ENCODE measurements around the gene PNPLA1.

The PNPLA1 gene

DNA sequence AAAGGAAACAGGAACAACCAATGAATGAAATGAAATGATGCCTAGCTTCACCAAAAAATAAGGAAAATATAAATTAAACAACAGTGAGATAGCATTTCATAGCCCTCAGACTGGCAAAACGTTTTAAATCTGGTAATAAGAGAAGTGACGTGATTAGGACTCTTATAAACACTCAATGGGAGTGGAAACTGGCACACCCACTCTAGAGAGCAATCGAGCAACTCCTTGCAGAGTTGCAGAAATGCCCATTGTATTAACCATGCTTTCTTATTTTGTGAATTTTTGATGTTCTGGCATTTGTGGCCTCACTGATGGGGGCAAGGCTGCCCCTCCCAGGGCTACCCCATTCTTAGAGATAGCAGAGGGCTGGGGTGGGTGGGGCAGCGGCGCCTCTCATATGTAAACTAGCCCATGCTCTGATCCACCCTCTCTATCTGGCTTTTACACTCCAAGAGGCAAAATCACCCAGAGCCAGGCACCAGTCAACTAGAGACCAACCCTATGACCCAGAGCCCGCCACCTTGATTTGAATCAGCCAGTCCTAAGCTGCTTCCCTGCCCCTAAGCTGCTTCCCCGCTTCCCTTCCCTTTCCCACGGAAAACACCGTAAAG is 6.4 kb upstream of the PNPLA1 start:
- Histone ChIP-seq H4K20me1 (ENCODE audit: insufficient read depth, low read length) (no peaks in the 10 kb centered on the region), H3F3A (ENCODE audit: insufficient read depth, low read length) (no peaks in the 10 kb centered on the region), H3K4me2 (ENCODE audit: low read depth, low read length) (no peak overlapping the region), H3K79me2 (ENCODE audit: low read length) (no peaks in the 10 kb centered on the region), H3K9ac (ENCODE audit: low read length) (no peak overlapping the region), H3K4me1 (ENCODE audit: low read length) (no peaks in the 10 kb centered on the region), H3K36me3 (replicated peaks; ENCODE audit: insufficient read depth, low read length) (no peaks in the 10 kb centered on the region), H3K9me2 (replicated peaks; ENCODE audit: insufficient read depth, low read length) (no peaks in the 10 kb centered on the region), H3K4me3 (ENCODE audit: low read length) (no peak overlapping the region), H2AFZ (ENCODE audit: low read length) (no peak overlapping the region), H3K27ac (ENCODE audit: low read length) (no peak overlapping the region), H3K27me3 (replicated peaks; ENCODE audit: insufficient read depth, low read length) (no peaks in the 10 kb centered on the region), H3K9me3 (replicated peaks; ENCODE audit: insufficient read depth, low read length) (no peaks in the 10 kb centered on the region)
- TF ChIP-seq, protein P1, sequence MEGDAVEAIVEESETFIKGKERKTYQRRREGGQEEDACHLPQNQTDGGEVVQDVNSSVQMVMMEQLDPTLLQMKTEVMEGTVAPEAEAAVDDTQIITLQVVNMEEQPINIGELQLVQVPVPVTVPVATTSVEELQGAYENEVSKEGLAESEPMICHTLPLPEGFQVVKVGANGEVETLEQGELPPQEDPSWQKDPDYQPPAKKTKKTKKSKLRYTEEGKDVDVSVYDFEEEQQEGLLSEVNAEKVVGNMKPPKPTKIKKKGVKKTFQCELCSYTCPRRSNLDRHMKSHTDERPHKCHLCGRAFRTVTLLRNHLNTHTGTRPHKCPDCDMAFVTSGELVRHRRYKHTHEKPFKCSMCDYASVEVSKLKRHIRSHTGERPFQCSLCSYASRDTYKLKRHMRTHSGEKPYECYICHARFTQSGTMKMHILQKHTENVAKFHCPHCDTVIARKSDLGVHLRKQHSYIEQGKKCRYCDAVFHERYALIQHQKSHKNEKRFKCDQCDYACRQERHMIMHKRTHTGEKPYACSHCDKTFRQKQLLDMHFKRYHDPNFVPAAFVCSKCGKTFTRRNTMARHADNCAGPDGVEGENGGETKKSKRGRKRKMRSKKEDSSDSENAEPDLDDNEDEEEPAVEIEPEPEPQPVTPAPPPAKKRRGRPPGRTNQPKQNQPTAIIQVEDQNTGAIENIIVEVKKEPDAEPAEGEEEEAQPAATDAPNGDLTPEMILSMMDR (IDR thresholded peaks at IDR 0.05; ENCODE audit: low read length), result no peak
- no peak for TF ChIP-seq EZH2 (optimal IDR thresholded peaks at IDR 0.05; ENCODE audit: low read depth, low read length)
- no peak for TF ChIP-seq EZH2phosphoT487 (IDR thresholded peaks at IDR 0.05; ENCODE audit: low read length)
- no peak for DNase-seq

GRCh38 chr6:36265744-36266143 is 4.1 kb upstream of the PNPLA1 start:
- no peak for DNase-seq
- H4K20me1 ChIP-seq (ENCODE audit: insufficient read depth, low read length), result no peaks in the 10 kb centered on the region
- no peak overlapping the region for H3K9ac ChIP-seq (ENCODE audit: low read length)
- no peak overlapping the region for H3K4me2 ChIP-seq (ENCODE audit: low read depth, low read length)
- no peaks in the 10 kb centered on the region for H3K79me2 ChIP-seq (ENCODE audit: low read length)
- no peak overlapping the region for H2AFZ ChIP-seq (ENCODE audit: low read length)
- TF ChIP-seq EZH2 (optimal IDR thresholded peaks at IDR 0.05; ENCODE audit: low read depth, low read length) (no peak), EZH2phosphoT487 (IDR thresholded peaks at IDR 0.05; ENCODE audit: low read length) (no peak)
- TF ChIP-seq, protein P1 (IDR thresholded peaks at IDR 0.05; ENCODE audit: low read length), result no peak
- H3K36me3 ChIP-seq (replicated peaks; ENCODE audit: insufficient read depth, low read length), result no peaks in the 10 kb centered on the region
- no peaks in the 10 kb centered on the region for H3K27me3 ChIP-seq (replicated peaks; ENCODE audit: insufficient read depth, low read length)
- no peaks in the 10 kb centered on the region for H3F3A ChIP-seq (ENCODE audit: insufficient read depth, low read length)
- no peaks in the 10 kb centered on the region for H3K9me2 ChIP-seq (replicated peaks; ENCODE audit: insufficient read depth, low read length)
- no peak overlapping the region for H3K4me3 ChIP-seq (ENCODE audit: low read length)
- H3K27ac ChIP-seq (ENCODE audit: low read length), result no peak overlapping the region
- no peaks in the 10 kb centered on the region for H3K4me1 ChIP-seq (ENCODE audit: low read length)
- H3K9me3 ChIP-seq (replicated peaks; ENCODE audit: insufficient read depth, low read length), result no peaks in the 10 kb centered on the region

DNA sequence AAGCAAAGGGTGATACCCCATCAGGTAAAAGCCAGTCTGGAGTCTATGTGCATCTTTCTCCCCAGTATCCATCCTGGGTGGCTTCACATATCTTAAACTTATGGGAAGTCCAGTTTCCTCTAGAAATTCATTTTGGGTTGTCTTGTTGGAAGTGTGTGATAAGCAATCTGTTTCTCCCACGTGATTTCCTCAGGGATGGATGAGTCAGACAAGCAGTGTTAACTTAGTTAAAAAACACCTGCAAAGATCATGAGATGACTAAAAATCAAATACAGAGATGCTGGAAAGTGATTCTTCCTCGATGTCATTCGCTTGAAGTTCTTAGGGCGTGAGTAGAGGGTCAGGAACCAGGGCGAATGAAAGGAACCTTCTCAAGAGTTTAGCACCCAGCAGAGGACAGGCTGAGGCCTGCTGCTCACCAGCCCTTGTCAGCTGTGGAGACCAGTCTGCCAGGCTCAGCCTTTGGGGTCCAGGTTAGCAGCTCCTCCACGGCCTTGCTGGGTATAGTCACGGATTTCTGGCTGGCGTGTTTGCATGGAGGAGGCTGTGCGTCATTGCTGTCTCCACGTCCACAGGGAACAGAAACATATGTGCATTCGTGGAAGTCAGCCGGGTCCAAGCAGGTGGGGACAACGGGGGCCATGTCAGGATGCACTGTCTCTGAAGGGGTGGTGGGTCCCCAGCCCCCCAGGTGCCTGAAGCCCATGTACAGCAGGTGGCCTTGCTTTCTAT is 2.8 kb upstream of the PNPLA1 start:
- no peak for DNase-seq
- H3F3A ChIP-seq (ENCODE audit: insufficient read depth, low read length), result no peaks in the 10 kb centered on the region
- H3K27me3 ChIP-seq (replicated peaks; ENCODE audit: insufficient read depth, low read length), result no peaks in the 10 kb centered on the region
- no peaks in the 10 kb centered on the region for H3K4me1 ChIP-seq (ENCODE audit: low read length)
- TF ChIP-seq EZH2phosphoT487 (IDR thresholded peaks at IDR 0.05; ENCODE audit: low read length), result no peak
- no peak for TF ChIP-seq EZH2 (optimal IDR thresholded peaks at IDR 0.05; ENCODE audit: low read depth, low read length)
- TF ChIP-seq, protein P1 (IDR thresholded peaks at IDR 0.05; ENCODE audit: low read length), result no peak
- H3K9me3 ChIP-seq (replicated peaks; ENCODE audit: insufficient read depth, low read length), result no peaks in the 10 kb centered on the region
- no peak overlapping the region for H2AFZ ChIP-seq (ENCODE audit: low read length)
- no peak overlapping the region for H3K4me3 ChIP-seq (ENCODE audit: low read length)
- H3K9ac ChIP-seq (ENCODE audit: low read length), result no peak overlapping the region
- H3K4me2 ChIP-seq (ENCODE audit: low read depth, low read length), result no peak overlapping the region
- no peaks in the 10 kb centered on the region for H3K79me2 ChIP-seq (ENCODE audit: low read length)
- H3K36me3 ChIP-seq (replicated peaks; ENCODE audit: insufficient read depth, low read length), result no peaks in the 10 kb centered on the region
- no peaks in the 10 kb centered on the region for H4K20me1 ChIP-seq (ENCODE audit: insufficient read depth, low read length)
- H3K27ac ChIP-seq (ENCODE audit: low read length), result no peak overlapping the region
- no peaks in the 10 kb centered on the region for H3K9me2 ChIP-seq (replicated peaks; ENCODE audit: insufficient read depth, low read length)
